ENCODE results near the gene RARS2.

RARS2 gene

DNA sequence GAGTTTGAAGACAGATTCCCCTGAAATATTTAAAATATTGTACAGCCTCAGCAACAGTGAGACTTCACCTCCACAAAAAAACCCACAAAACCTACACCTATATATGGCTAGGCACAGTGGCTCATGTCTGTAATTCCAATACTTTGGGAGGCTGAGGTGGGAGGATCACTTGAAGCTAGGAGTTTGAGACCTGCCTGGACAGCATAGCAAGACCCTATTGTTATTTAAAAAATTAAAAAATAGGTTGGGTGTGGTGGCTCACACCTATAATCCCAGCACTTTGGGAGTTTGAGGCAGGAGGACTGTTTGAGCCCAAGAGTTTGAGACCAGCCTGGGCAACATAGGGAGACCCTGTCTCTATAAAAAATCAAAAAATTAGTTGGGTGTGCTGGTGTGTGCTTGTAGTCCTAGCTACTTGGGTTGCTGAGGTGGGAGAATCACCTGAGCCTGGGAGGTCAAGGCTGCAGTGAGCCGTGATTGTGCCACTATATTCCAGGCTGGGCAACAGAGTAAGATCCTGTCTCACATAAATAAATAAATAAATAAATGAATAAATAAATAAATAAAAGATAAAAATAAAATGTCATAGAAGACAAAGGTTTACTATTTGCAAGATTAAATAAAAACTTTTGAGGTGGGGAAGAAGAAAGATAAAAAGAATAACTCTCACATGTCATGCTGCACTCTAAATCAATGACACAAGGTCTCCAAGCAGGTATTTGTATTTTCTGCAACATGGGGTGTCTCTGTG lies 51.1 kb downstream of the RARS2 start:
- H3K27ac ChIP-seq = no peak overlapping the region
- no peak for TF ChIP-seq ZFX (IDR thresholded peaks at IDR 0.05)
- TF ChIP-seq, protein P1, sequence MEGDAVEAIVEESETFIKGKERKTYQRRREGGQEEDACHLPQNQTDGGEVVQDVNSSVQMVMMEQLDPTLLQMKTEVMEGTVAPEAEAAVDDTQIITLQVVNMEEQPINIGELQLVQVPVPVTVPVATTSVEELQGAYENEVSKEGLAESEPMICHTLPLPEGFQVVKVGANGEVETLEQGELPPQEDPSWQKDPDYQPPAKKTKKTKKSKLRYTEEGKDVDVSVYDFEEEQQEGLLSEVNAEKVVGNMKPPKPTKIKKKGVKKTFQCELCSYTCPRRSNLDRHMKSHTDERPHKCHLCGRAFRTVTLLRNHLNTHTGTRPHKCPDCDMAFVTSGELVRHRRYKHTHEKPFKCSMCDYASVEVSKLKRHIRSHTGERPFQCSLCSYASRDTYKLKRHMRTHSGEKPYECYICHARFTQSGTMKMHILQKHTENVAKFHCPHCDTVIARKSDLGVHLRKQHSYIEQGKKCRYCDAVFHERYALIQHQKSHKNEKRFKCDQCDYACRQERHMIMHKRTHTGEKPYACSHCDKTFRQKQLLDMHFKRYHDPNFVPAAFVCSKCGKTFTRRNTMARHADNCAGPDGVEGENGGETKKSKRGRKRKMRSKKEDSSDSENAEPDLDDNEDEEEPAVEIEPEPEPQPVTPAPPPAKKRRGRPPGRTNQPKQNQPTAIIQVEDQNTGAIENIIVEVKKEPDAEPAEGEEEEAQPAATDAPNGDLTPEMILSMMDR (conservative IDR thresholded peaks at IDR 0.05) = no peak

DNA sequence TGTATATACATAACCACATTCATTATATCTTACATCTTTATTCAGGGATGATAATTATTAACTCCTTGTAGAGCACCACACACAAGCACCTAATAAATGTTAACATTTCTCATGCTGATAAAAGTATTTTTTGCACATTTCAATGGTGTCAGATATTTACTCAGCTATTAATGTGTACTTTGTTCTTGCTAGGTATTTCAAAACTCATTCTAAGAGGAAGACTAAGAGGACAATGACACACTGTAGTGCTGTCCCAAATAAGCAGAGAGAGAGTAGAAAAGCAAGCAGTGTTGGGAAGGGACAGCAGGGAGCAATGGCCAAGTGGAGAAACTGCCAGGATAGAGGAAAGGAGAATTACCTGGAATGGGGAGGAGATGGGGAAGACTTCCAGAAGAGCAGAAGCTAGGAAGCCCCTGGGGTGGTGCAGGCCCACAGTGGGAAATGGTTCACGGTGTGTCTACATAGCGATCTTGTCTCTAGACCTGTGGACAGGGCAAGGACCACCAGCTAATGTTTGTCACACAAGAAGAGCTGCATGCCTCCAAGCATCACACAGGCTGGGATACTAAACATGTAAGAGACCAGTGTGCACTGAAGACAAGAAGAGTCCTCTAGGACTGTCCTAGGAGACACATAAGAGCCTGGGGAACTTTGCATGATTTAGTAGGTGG lies 55.3 kb downstream of the RARS2 start:
- H3K27ac ChIP-seq = no peak overlapping the region
- TF ChIP-seq, protein P1 (conservative IDR thresholded peaks at IDR 0.05) = no peak
- no peak for TF ChIP-seq ZFX (IDR thresholded peaks at IDR 0.05)

DNA sequence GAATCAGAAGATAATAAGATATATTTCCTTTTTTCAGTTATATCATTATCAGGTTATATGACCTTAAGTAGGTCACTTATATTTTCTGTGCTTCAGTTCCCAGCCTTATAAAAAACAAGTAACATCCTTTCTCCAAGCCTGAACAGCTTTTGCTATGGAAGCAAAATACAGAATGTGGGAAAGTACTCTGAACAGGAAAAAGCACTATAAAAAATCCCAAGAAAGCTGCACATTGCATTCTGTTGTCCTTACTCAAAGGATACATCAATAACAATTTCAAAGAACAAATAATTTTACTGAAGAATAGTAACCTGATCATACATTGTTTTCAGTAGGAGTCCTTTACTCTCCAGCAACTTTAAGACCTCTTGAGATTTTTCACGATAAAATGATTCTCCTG lies 60.6 kb downstream of the RARS2 start:
- no peak for TF ChIP-seq ZFX (IDR thresholded peaks at IDR 0.05)
- TF ChIP-seq, protein P1 (conservative IDR thresholded peaks at IDR 0.05) = no peak
- no peak overlapping the region for H3K27ac ChIP-seq

DNA sequence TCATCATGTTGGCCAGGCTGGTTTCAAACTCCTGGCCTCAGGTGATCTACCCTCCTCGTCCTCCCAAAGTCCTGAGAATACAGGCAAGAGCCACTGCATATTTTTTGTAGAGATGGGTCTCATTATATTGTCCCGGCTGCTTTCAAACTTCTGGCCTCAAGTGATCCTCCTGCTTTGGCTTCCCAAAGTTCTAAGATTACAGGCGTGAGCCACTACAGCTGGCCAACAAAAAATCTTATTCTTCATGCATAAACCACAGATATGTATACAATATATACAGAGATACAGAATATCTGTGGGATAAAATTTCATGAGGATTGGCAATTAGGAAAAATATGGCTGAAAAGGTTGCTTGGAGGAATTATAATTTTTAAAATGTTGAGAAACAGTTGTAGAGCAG lies 67.1 kb downstream of the RARS2 start:
- TF ChIP-seq ZFX (IDR thresholded peaks at IDR 0.05) = no peak
- TF ChIP-seq, protein P1 (conservative IDR thresholded peaks at IDR 0.05) = no peak
- H3K27ac ChIP-seq = no peak overlapping the region

DNA sequence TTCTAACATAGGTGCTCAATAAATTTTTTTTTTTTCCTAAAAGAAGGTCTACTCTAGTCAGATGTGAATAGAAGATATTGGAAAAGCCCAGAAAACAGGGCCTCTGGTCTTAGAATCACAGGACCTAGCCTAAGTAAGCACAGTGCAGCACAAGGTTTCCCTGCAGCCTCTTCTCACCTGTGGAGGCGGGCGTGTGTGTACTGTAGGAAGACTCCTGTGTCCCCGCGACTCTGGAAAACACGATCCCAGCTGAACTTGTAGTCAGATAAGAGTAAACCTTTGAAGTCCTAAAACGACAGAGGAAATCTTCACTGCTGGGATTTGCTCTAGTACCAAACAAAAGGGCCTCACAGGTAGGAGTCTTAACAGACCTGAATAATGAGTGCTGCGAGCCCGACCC lies 71.3 kb downstream of the RARS2 start:
- TF ChIP-seq ZFX (IDR thresholded peaks at IDR 0.05) = no peak
- TF ChIP-seq, protein P1 (conservative IDR thresholded peaks at IDR 0.05) = no peak
- no peak overlapping the region for H3K27ac ChIP-seq

DNA sequence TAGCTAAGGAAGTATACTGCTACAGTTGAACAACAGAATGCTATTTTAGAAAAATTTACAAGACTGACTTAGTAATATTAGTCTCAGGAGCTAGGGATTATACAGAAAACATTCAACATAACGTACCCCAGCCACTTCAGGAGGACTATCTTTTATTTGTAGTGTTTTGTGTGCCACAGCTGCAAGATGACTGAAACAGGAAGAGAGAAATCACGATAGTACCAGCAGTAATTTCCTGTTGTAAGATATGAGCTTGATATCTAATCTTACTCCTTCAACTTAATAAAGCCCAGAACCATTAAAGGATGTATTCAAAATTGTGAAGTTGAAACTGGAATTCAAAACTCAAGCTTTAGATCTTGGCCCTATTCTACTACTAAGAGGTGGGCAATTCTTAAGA lies 75.0 kb downstream of the RARS2 start:
- H3K27ac ChIP-seq = no peak overlapping the region
- TF ChIP-seq ZFX (IDR thresholded peaks at IDR 0.05) = no peak
- TF ChIP-seq, protein P1 (conservative IDR thresholded peaks at IDR 0.05) = no peak

DNA sequence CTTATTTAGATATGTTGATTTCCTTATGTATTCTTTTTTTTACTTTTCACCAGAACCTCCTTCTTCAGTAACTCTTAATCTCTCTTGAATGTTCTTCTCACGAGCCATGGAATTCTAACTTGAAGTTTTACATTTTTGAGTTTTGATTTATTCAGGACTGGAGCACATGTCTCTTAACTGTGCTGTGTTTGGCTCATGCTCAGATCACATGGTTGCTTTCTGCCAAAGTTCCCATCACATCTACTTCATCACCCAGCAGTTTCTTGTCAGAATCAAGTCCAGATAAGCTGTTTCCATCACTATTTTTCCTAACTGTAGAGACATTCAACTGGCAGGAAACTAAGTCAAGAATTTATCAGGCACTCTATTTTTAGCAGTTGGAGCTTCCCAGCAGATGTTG lies 85.3 kb downstream of the RARS2 start:
- no peak for TF ChIP-seq ZFX (IDR thresholded peaks at IDR 0.05)
- TF ChIP-seq, protein P1 (conservative IDR thresholded peaks at IDR 0.05) = no peak
- H3K27ac ChIP-seq = no peak overlapping the region

All from C4-2B (cell line).